ENCODE results near the gene NOTCH1. TPM values are rescaled to one million over a fixed set of nuclear protein-coding genes. Genes with fewer than 3 reads are reported as not detected.

Gene NOTCH1
- total RNA-seq, 3 donors from 2014 or later (not counting 1 experiment from before 2014, with no cell fraction given), result 126 to 228 (median 192) TPM

- Mint-ChIP-seq H3K27me3 (ENCODE audit: low read depth in 2 of 2) (no peaks in the 10 kb centered on the region), H3K9me3 (no peaks in the 10 kb centered on the region), H3K4me3 (no peak overlapping the region), H3K36me3 (no peaks in the 10 kb centered on the region), H3K4me1 (peaks cover 7 to 13% of the 10 kb centered on the region in 2 donors), H3K27ac (no peak overlapping the region)
- WGBS (ENCODE audit: insufficient coverage), result 94% methylated on average over 12 of the region's 13 CpGs
- no peak for DNase-seq
- H3K4me1 ChIP-seq (ENCODE audit: control insufficient read depth, insufficient read depth, low read length), result peaks cover 19% of the 10 kb centered on the region
- no peaks in the 10 kb centered on the region for H3K36me3 ChIP-seq (ENCODE audit: control insufficient read depth, insufficient read depth, low read length)
- intact Hi-C loops (cut with micrococcal nuclease), result no loop called here
- H3K27me3 ChIP-seq (ENCODE audit: control insufficient read depth, insufficient read depth, low read length), result no peaks in the 10 kb centered on the region
- TF ChIP-seq CTCF (IDR thresholded peaks at IDR 0.05), result no peak
- H3K9me3 ChIP-seq (ENCODE audit: control insufficient read depth, insufficient read depth, low read length), result no peaks in the 10 kb centered on the region
- H3K4me3 ChIP-seq (ENCODE audit: low read length), result no peak overlapping the region
- no peak for ATAC-seq
- no peak overlapping the region for H3K27ac ChIP-seq (ENCODE audit: low read length)
These were observed 46.8 kb upstream of the NOTCH1 start for GRCh38 chr9:136592666-136593065.

DNA sequence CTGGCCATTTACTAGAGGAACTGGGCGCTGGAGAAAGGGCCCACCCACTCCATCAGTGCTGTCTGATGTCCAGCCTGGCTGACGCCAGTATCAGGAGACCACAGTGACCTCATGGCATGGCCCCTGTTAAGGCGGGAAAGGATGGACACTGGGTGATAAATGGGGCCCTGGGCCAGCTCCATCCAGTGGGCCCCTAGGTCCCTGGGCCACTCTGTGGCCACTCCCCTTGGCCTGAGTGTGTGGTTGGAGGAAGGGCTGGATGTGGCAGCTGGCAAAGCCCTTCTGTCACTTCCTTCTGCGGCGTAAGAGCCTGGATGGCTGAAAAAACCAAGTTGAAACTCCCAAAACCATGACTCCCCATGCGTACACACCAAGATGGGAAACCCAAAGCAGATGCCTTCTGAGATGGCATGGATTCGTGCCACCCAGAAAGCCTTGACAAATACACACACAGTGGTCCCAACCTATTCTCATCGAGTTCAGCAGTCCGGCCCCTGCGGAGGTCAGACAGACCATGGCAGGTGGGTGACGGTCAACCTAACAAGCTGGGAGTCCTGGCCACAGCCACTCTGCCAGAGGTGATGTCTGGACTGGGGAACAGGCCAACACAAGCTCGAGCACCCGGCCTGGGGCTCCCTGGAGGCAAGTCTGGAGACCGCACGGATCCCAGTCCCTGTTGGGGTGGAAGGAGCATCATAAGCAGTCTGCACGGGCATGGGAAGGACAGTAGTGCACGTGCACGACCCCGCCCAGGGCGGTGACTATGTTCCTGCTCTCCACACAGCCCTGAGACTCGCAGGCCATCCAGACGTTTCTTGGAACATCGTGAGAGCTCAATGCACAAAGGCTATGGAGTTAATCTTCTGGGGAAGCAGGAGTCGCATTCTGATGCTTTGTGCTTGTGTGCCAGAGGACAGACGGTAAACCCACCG lies 45.2 kb upstream of the NOTCH1 start:
- TF ChIP-seq CTCF (IDR thresholded peaks at IDR 0.05), result no peak
- intact Hi-C loops (cut with micrococcal nuclease), result no loop called here
- H3K4me3 Mint-ChIP-seq, result no peak overlapping the region
- no peak for ATAC-seq
- H3K4me1 Mint-ChIP-seq, result peaks cover 7 to 13% of the 10 kb centered on the region in 2 donors
- H3K4me3 ChIP-seq (ENCODE audit: low read length), result no peak overlapping the region
- no peak overlapping the region for H3K27ac ChIP-seq (ENCODE audit: low read length)
- H3K9me3 ChIP-seq (ENCODE audit: control insufficient read depth, insufficient read depth, low read length), result no peaks in the 10 kb centered on the region
- WGBS (ENCODE audit: insufficient coverage), result 85% methylated on average over 26 of the region's 26 CpGs
- H3K9me3 Mint-ChIP-seq, result no peaks in the 10 kb centered on the region
- no peaks in the 10 kb centered on the region for H3K36me3 ChIP-seq (ENCODE audit: control insufficient read depth, insufficient read depth, low read length)
- DNase-seq, result no peak
- no peaks in the 10 kb centered on the region for H3K27me3 ChIP-seq (ENCODE audit: control insufficient read depth, insufficient read depth, low read length)
- no peak overlapping the region for H3K27ac Mint-ChIP-seq
- no peaks in the 10 kb centered on the region for H3K36me3 Mint-ChIP-seq
- no peaks in the 10 kb centered on the region for H3K27me3 Mint-ChIP-seq (ENCODE audit: low read depth in 2 of 2)
- H3K4me1 ChIP-seq (ENCODE audit: control insufficient read depth, insufficient read depth, low read length), result peaks cover 29% of the 10 kb centered on the region

DNA sequence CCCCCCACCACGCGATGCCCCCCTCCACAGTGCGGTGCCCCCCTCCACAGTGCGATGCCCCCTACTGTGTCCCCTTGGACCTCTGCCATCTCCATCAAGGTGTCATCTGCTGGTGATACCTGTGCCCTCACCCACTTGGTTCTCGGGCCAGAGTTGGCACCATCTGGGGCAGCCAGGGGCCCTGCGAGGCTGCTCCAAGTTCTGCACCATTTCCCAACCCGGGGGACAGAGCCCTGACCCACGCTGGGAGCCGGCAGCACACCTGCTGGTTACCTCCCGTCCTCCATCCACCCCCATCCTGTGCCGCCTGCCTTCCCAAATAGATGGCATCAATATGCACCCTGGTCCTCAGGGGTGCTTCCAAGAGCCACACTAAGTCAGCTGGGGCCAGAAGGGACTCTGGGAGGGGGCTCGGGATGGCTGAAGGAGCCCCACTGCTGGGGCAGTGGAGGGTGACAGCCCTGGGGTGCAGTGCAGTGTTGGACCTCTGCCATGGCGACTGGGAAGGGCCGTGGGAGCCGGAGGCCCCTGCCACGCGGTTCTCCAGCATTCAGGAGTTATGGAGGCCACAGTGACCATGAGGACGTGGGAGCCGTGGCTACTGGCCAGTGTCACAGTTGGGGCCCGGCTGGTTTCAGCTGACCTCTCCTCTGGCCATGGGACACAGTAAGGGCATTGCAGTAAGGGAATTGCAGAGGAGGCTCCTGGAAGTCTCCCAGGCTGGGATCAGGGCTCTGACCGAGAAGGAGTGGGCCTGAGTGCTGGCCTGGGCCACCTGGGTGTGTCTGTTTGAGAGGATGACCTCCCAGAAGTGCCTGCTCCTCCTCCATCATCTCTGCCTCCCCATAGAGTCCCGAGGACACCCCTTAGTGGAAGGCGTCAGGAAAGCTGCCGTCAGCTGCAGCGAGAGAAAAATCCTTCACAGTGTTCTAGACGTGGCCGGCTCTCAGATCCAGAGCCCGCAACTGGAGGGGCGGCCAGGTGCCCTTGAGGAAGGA lies 44.2 kb upstream of the NOTCH1 start:
- no peaks in the 10 kb centered on the region for H3K9me3 Mint-ChIP-seq
- H3K27ac Mint-ChIP-seq, result no peak overlapping the region
- H3K4me3 Mint-ChIP-seq, result no peak overlapping the region
- intact Hi-C loops (cut with micrococcal nuclease), result no loop called here
- Histone ChIP-seq H3K4me1 (ENCODE audit: control insufficient read depth, insufficient read depth, low read length) (peaks cover 29% of the 10 kb centered on the region), H3K36me3 (ENCODE audit: control insufficient read depth, insufficient read depth, low read length) (no peaks in the 10 kb centered on the region), H3K4me3 (ENCODE audit: low read length) (no peak overlapping the region), H3K27ac (ENCODE audit: low read length) (no peak overlapping the region), H3K27me3 (ENCODE audit: control insufficient read depth, insufficient read depth, low read length) (no peaks in the 10 kb centered on the region), H3K9me3 (ENCODE audit: control insufficient read depth, insufficient read depth, low read length) (no peaks in the 10 kb centered on the region)
- H3K36me3 Mint-ChIP-seq, result no peaks in the 10 kb centered on the region
- 93% methylated on average over 26 of the region's 29 CpGs for WGBS (ENCODE audit: insufficient coverage)
- H3K4me1 Mint-ChIP-seq, result peaks cover 7 to 13% of the 10 kb centered on the region in 2 donors
- no peak for TF ChIP-seq CTCF (IDR thresholded peaks at IDR 0.05)
- ATAC-seq (no peak), DNase-seq (no peak)
- no peaks in the 10 kb centered on the region for H3K27me3 Mint-ChIP-seq (ENCODE audit: low read depth in 2 of 2)
